ENCODE results near the gene ARHGEF28.

Gene ARHGEF28

DNA sequence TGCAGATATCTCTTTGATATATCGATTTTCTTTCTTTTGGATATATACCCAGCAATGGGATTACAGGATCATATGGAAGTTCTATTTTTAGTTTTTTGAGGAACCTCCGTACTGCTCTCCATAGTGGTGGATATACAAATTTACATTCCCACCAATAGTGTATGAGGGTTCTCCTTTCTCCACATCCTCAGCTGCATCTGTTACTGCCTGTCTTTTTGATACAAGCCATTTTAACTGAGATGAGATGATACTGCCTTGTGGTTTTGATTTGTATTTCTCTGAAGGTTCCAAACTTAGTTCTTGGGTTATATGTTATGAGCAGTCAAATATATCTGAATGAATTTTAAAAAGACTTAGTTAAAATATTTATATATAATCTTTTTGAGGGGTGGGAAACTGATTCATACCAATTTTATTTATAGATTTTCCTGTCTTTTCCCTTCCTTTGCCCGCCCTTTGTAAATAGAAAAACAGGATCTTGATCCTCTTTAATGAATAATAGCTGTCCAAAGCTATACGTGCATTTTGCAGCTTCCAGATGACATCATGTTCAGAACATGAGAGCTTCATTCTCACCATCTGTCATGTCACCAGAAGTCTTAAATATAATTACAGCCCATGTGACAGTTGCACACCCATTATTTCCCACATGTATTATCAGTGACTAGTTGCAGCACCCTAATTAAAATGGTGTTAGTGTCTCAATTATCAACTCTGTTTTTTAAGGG is 6.2 kb upstream of the ARHGEF28 start:
- in situ Hi-C loops (cut with MboI; ENCODE audit: low sequenced_read_pairs, unreplicated experiment) = no loop called here
- no peak for DNase-seq (ENCODE audit: low spot score)
- TF ChIP-seq, protein P1, sequence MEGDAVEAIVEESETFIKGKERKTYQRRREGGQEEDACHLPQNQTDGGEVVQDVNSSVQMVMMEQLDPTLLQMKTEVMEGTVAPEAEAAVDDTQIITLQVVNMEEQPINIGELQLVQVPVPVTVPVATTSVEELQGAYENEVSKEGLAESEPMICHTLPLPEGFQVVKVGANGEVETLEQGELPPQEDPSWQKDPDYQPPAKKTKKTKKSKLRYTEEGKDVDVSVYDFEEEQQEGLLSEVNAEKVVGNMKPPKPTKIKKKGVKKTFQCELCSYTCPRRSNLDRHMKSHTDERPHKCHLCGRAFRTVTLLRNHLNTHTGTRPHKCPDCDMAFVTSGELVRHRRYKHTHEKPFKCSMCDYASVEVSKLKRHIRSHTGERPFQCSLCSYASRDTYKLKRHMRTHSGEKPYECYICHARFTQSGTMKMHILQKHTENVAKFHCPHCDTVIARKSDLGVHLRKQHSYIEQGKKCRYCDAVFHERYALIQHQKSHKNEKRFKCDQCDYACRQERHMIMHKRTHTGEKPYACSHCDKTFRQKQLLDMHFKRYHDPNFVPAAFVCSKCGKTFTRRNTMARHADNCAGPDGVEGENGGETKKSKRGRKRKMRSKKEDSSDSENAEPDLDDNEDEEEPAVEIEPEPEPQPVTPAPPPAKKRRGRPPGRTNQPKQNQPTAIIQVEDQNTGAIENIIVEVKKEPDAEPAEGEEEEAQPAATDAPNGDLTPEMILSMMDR (IDR thresholded peaks at IDR 0.05; ENCODE audit: borderline replicate concordance, control extremely low read depth, extremely low read depth, insufficient read depth, missing control alignments) = no peak

DNA sequence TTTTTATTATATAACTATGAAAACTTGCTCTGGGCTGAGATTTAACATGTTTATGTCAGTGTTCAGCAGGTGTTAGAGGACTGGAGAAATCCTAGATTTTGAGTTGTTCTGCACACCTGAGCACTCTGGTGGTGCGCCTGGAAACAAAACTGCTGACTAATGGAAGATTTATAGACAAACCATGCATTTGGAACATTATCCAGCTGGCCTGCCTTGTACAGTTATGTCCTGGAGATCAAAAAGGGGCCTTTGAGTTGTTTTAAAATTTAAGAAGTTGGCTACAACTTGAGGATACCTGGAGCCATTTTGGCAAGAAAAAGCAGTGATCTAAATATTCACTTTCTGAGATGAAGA is 5.7 kb upstream of the ARHGEF28 start:
- TF ChIP-seq, protein P1 (IDR thresholded peaks at IDR 0.05; ENCODE audit: borderline replicate concordance, control extremely low read depth, extremely low read depth, insufficient read depth, missing control alignments) = no peak
- no peak for DNase-seq (ENCODE audit: low spot score)

DNA sequence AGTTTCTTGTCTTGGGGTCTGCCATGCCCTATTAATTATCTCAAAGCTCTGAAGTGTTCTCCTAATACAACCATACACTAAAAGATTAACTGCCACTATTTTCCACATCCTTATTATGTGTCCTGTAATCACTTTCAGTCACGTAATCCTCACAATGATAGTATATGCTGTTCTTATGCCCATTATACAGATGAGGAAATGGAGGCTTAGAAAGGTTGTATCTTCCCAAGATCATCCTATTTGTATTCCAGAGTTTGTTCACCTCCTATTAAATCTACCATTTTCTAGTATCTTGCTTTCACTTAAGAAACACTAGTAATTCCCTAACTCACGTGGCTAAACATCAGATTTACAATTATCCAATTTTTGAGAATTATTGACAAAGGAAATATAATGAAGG is 2.9 kb upstream of the ARHGEF28 start:
- TF ChIP-seq, protein P1 (IDR thresholded peaks at IDR 0.05; ENCODE audit: borderline replicate concordance, control extremely low read depth, extremely low read depth, insufficient read depth, missing control alignments) = no peak
- in situ Hi-C loops (cut with MboI; ENCODE audit: low sequenced_read_pairs, unreplicated experiment) = no loop called here
- DNase-seq (ENCODE audit: low spot score) = no peak

More for the DNA sequence above, 5.7 kb upstream of the ARHGEF28 start:
- in situ Hi-C loops (cut with MboI; ENCODE audit: low sequenced_read_pairs, unreplicated experiment) = no loop called here

DNA sequence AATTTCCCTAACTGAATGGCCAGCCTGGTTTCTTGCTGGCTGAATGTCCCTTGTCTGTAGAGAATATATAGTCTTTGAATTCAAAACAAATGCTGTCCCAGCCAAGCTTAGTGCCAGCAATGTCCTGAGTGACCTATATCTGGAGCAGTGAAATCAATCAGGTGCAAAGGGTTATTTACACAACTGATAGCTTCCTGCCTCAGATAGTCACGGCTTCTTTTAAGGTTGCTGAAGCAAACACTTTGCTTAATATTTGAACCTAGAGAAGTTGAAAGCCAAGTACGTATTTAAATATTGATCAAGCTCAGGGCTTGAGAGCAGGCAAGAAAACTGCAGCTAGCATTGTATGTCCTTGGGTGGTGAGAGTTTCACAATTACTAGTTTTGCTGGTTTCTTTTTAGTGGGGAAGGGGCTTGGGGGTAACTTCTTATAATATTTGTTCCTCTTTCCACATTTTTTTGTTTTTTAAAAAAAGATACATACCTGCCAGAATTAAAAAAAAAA is 2.0 kb upstream of the ARHGEF28 start:
- in situ Hi-C loops (cut with MboI; ENCODE audit: low sequenced_read_pairs, unreplicated experiment) = no loop called here
- DNase-seq (ENCODE audit: low spot score) = no peak
- TF ChIP-seq, protein P1 (IDR thresholded peaks at IDR 0.05; ENCODE audit: borderline replicate concordance, control extremely low read depth, extremely low read depth, insufficient read depth, missing control alignments) = no peak

DNA sequence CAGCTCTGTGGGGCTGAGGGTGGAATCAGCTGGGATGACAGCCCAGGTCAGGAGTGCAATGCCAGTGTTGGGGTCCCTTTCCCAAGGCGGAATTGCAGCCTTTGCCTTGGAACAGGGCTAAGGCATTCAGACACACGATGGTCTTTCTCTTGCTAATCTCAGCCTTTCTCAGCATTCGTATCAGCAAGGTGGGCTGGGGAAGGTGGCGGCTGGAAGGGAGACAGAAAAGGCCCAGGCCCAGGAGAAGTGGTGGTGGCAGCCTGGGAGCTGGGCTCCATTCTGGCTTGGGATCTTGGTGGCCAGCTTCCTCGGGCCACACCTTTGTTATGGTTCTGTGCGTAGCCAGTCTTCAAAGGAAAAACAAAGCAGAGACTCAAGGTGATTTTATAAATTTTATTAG is 1.1 kb upstream of the ARHGEF28 start:
- no peak for DNase-seq (ENCODE audit: low spot score)
- TF ChIP-seq, protein P1 (IDR thresholded peaks at IDR 0.05; ENCODE audit: borderline replicate concordance, control extremely low read depth, extremely low read depth, insufficient read depth, missing control alignments) = no peak
- in situ Hi-C loops (cut with MboI; ENCODE audit: low sequenced_read_pairs, unreplicated experiment) = no loop called here

DNA sequence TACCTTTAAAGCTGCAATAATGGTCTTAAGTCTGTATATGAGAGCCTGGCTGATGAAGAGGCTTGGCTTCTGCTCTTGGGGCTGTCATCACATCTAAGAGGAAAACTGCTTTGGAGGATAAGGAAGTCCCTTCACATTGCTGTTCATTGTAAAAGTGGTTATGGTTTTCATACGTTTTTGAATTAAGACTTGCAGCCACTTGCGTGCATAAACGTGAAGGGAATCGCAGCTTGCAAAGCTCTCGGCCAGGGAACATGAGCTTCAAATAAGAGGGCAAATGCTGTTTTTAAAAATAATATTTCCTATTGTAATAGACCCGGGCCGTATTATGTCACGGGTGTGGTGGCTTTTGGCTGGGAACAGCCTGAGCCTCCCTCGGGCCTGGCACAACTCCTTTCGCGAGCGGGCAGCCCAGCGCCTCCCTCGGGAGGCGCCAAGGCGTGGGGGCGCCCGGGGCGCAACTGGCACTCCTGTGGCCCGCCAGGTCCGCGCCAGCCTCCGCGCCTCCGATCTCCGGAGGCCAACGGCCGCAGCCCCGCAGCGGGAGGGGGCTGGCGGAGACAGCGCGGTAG is 538 bp upstream of the ARHGEF28 start:
- TF ChIP-seq, protein P1 (IDR thresholded peaks at IDR 0.05; ENCODE audit: borderline replicate concordance, control extremely low read depth, extremely low read depth, insufficient read depth, missing control alignments) = no peak
- in situ Hi-C loops (cut with MboI; ENCODE audit: low sequenced_read_pairs, unreplicated experiment) = no loop called here
- peak; percentile 18 for DNase-seq (ENCODE audit: low spot score)
